Trophoblast cell (in vitro differentiated cells and primary cell): ENCODE measurements around the gene RPL7L1.
A peak's percentile ranks its signal among the peaks of the same experiment; 100 is the strongest.

Source experiments
- DNase-seq, 2 donors: peaks; one replicate each; pipeline ENCODE4 v3.0.0-alpha.2; 2016
- H2AFZ ChIP-seq: 2 replicates; pipeline ENCODE4 v1.6.1; 2013; ENCODE audit warnings: low read length, moderate library complexity, mild to moderate bottlenecking; ENCODE audit not compliant: insufficient read depth, poor library complexity
- H2AK5ac ChIP-seq: 2 replicates; pipeline ENCODE4 v1.6.1; 2013; ENCODE audit warnings: mild to moderate bottlenecking, low read length
- H2BK120ac ChIP-seq: 2 replicates; pipeline ENCODE4 v1.6.1; 2013; ENCODE audit warnings: low read length, mild to moderate bottlenecking, moderate library complexity; ENCODE audit not compliant: insufficient read depth, poor library complexity
- H2BK12ac ChIP-seq: 2 replicates; pipeline ENCODE4 v1.6.1; 2013; ENCODE audit warnings: mild to moderate bottlenecking, low read length, moderate library complexity
- H2BK5ac ChIP-seq: 2 replicates; pipeline ENCODE4 v1.6.1; 2013; ENCODE audit warnings: low read length, low read depth, moderate library complexity, mild to moderate bottlenecking; ENCODE audit not compliant: poor library complexity
- H3K14ac ChIP-seq: 2 replicates; pipeline ENCODE4 v1.6.1; 2013; ENCODE audit warnings: mild to moderate bottlenecking, low read length
- H3K18ac ChIP-seq: 2 replicates; pipeline ENCODE4 v1.6.1; 2013; ENCODE audit warnings: mild to moderate bottlenecking, low read length
- H3K23ac ChIP-seq: 2 replicates; pipeline ENCODE4 v1.6.1; 2013; ENCODE audit warnings: low read length
- H3K27ac ChIP-seq: 2 replicates; pipeline ENCODE4 v1.5.1; 2013; ENCODE audit warnings: low read depth, mild to moderate bottlenecking, inconsistent platforms, low read length, moderate library complexity
- H3K27me3 ChIP-seq: 2 replicates; pipeline ENCODE4 v1.6.1; 2013; ENCODE audit warnings: inconsistent platforms, mild to moderate bottlenecking, low read length, moderate library complexity; ENCODE audit not compliant: insufficient read depth
- H3K36me3 ChIP-seq, 2 experiments: 1 replicate in 1 of 2; 2 replicates in 1 of 2; pipeline ENCODE4 v1.6.1; 2013; ENCODE audit warnings: low read length in 2 of 2, mild to moderate bottlenecking in 2 of 2, moderate library complexity in 1 of 2; ENCODE audit not compliant: insufficient read depth in 2 of 2, control insufficient read depth in 1 of 2
- H3K4ac ChIP-seq: 2 replicates; pipeline ENCODE4 v1.6.1; 2013; ENCODE audit warnings: low read depth, mild to moderate bottlenecking, low read length, moderate library complexity
- H3K4me1 ChIP-seq, 2 experiments: 1 replicate in 1 of 2; 2 replicates in 1 of 2; pipeline ENCODE4 v1.6.1; 2013; ENCODE audit warnings: low read length in 2 of 2, mild to moderate bottlenecking in 2 of 2, moderate library complexity in 1 of 2; ENCODE audit not compliant: insufficient read depth in 2 of 2, control insufficient read depth in 1 of 2
- H3K4me2 ChIP-seq: 2 replicates; pipeline ENCODE4 v1.6.1; 2013; ENCODE audit warnings: inconsistent platforms, mild to moderate bottlenecking, low read length, moderate library complexity
- H3K4me3 ChIP-seq: 2 replicates; pipeline ENCODE4 v1.5.1; 2013; ENCODE audit warnings: mild to moderate bottlenecking, low read depth, low read length, inconsistent platforms
- H3K79me1 ChIP-seq: one replicate; pipeline ENCODE4 v1.6.1; 2013; ENCODE audit warnings: low read length
- H3K79me2 ChIP-seq: 2 replicates; pipeline ENCODE4 v1.6.1; 2013; ENCODE audit warnings: low read length, mild to moderate bottlenecking; ENCODE audit not compliant: control insufficient read depth, insufficient read depth, poor library complexity
- H3K9ac ChIP-seq: 2 replicates; pipeline ENCODE4 v1.6.1; 2013; ENCODE audit warnings: mild to moderate bottlenecking, low read length
- H3K9me3 ChIP-seq: 2 replicates; pipeline ENCODE4 v1.6.1; 2013; ENCODE audit warnings: low read depth, mild to moderate bottlenecking, control low read depth, inconsistent platforms, low read length; ENCODE audit not compliant: insufficient read depth
- H4K12ac ChIP-seq: 2 replicates; pipeline ENCODE4 v1.6.1; 2013; ENCODE audit warnings: low read depth, mild to moderate bottlenecking, low read length, moderate library complexity
- H4K8ac ChIP-seq: 2 replicates; pipeline ENCODE4 v1.6.1; 2013; ENCODE audit warnings: low read depth, mild to moderate bottlenecking, low read length, moderate library complexity
- H4K91ac ChIP-seq: one replicate; pipeline ENCODE4 v1.6.1; 2013; ENCODE audit warnings: low read depth, mild to moderate bottlenecking, low read length, moderate library complexity
- WGBS: extraction: QIAGEN DNeasy Blood & Tissue Kit; methylation state at CpG from one replicate; pipeline ENCODE4 v1.1.7; 2013; ENCODE audit warnings: missing lambda C conversion rate; ENCODE audit not compliant: insufficient read length, insufficient coverage; ENCODE audit errors: extremely low coverage; 5-methylcytosine and 5-hydroxymethylcytosine counted together

Gene RPL7L1

DNA sequence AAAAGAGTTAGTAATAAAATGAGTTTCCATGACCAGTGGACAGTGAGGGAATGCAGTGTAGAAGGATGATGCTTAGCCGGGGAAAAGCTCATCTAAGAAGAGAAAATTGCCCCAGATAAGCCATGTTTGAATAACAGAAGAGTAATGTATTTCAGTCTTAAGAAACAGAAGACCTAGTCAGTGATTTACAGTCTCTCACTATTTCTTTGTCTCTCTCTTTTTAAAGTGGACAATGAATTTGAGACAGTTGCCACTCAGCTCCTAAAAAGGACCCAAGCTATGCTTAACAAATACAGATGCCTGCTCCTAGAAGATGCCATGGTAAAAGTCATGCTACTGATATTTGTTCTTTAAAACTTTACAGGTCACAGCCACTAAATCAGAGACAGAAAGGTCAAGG, 19.4 kb upstream of the RPL7L1 start:
- no CpG with 5 or more reads among the region's 1 CpG for WGBS
- Histone ChIP-seq H3K79me2 (no peaks in the 10 kb centered on the region), H3K27ac (no peak overlapping the region), H3K79me1 (no peaks in the 10 kb centered on the region), H3K4me1 (no peaks in the 10 kb centered on the region), H3K18ac (no peak overlapping the region), H3K36me3 (peaks cover 14 to 16% of the 10 kb centered on the region in 2 experiments), H2BK5ac (no peak overlapping the region), H2AFZ (no peak overlapping the region), H4K8ac (no peak overlapping the region), H3K9me3 (no peaks in the 10 kb centered on the region), H3K9ac (no peak overlapping the region), H2BK120ac (no peak overlapping the region), H2AK5ac (no peak overlapping the region), H4K91ac (no peak overlapping the region), H4K12ac (no peak overlapping the region), H3K27me3 (no peaks in the 10 kb centered on the region), H3K4me3 (no peak overlapping the region), H3K4me2 (no peak overlapping the region), H3K4ac (no peak overlapping the region), H3K14ac (no peak overlapping the region), H3K23ac (no peak overlapping the region), H2BK12ac (no peak overlapping the region)
- no peak for DNase-seq

DNA sequence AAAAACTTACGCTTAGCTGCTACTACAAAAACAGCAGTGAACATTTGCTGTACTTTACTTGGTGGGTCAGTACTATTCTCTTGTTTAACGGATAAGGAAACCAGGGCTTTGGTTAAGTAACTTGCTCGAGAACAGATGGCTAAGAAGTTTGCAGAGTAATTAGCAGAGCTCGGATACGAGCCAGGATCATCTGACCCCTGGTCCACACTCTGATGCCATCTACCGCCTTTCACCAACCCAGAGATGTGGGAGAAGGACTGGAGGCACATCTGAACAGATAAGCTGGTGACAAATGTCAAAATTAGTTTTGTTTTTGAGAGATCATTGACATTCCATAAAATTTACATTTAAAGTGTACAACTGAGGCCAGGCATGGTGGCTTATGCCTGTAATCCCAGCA, 18.9 kb upstream of the RPL7L1 start:
- no peak for DNase-seq
- no peak overlapping the region for H2BK12ac ChIP-seq
- no peak overlapping the region for H3K4me3 ChIP-seq
- H3K4me2 ChIP-seq, result no peak overlapping the region
- no peak overlapping the region for H4K8ac ChIP-seq
- no peaks in the 10 kb centered on the region for H3K9me3 ChIP-seq
- no peak overlapping the region for H4K91ac ChIP-seq
- H3K4ac ChIP-seq, result no peak overlapping the region
- no peak overlapping the region for H3K23ac ChIP-seq
- no peak overlapping the region for H2AFZ ChIP-seq
- no peaks in the 10 kb centered on the region for H3K27me3 ChIP-seq
- H3K79me2 ChIP-seq, result no peaks in the 10 kb centered on the region
- H4K12ac ChIP-seq, result no peak overlapping the region
- no peaks in the 10 kb centered on the region for H3K79me1 ChIP-seq
- no peak overlapping the region for H2BK120ac ChIP-seq
- no CpG with 5 or more reads among the region's 6 CpGs for WGBS
- no peaks in the 10 kb centered on the region for H3K4me1 ChIP-seq
- H3K14ac ChIP-seq, result no peak overlapping the region
- no peak overlapping the region for H2AK5ac ChIP-seq
- no peak overlapping the region for H3K18ac ChIP-seq
- H3K27ac ChIP-seq, result no peak overlapping the region
- H2BK5ac ChIP-seq, result no peak overlapping the region
- H3K9ac ChIP-seq, result no peak overlapping the region
- H3K36me3 ChIP-seq, result peaks cover 13 to 14% of the 10 kb centered on the region in 2 experiments

DNA sequence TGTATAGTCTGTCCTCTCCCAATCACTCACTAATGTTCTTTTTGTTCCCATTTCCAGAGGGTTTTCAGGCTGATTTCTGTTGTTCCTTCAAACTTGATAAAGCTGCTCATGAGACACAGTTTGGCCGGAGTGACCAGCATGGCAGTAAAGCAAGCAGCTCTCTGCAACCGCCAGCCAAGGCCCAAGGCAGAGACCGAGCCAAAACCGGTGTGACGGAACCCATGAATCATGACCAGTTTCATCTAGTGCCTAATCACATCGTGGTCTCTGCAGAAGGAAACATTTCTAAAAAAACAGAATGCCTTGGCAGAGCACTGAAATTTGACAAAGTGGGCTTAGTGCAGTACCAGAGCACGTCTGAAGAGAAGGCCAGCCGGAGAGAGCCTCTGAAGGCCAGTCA, 14.8 kb upstream of the RPL7L1 start:
- Histone ChIP-seq H2AFZ (no peak overlapping the region), H4K91ac (no peak overlapping the region), H3K4me2 (no peak overlapping the region), H3K23ac (peak overlapping the region; percentile 91), H3K27me3 (no peaks in the 10 kb centered on the region), H3K79me1 (no peaks in the 10 kb centered on the region), H3K14ac (no peak overlapping the region), H2BK12ac (no peak overlapping the region), H3K4me1 (no peaks in the 10 kb centered on the region), H3K9me3 (no peaks in the 10 kb centered on the region), H3K27ac (no peak overlapping the region), H3K36me3 (peaks cover 8 to 14% of the 10 kb centered on the region in 2 experiments), H2AK5ac (no peak overlapping the region), H2BK5ac (no peak overlapping the region), H3K9ac (no peak overlapping the region), H3K4me3 (no peak overlapping the region), H4K8ac (no peak overlapping the region), H2BK120ac (no peak overlapping the region), H4K12ac (no peak overlapping the region), H3K4ac (no peak overlapping the region), H3K79me2 (no peaks in the 10 kb centered on the region), H3K18ac (no peak overlapping the region)
- peak in 1 of 2 donors; percentile 26 for DNase-seq
- no CpG with 5 or more reads among the region's 8 CpGs for WGBS

DNA sequence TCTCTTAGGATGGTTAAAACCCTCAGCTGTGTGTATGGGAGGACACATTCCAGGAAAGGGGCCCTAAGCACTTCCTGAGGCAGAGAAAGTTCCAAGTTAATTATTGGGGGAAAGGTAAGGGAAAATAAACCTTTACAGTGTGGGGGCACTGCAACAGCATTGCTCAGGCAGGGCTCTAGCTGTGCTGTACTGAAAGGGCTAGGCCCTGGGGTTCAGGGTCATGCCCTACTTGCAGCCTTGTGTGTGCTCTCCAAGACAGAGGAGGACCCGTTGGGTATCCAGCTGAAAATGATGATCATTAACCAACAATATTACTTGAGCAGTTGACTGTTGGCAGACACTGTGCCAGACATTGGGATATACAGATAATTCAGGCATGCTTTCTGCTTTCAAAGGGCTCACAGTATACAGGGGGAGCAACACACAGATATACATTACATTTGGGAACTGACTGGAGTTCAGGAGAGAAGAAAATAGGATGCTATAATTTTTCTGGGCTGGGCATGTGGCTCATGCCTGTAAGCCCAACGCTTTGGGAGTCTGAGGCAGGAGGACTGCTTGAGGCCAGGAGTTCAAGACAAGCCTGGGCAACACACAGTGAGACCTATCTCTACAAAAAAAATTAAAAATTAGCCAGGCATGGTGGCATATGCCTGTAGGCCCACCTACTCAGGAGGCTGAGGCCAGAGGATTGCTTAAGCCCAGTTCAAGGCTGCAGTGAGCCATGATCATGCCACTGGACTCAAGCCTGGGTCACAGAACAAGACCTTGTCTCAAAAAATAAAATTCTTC, 9.1 kb upstream of the RPL7L1 start:
- H3K36me3 ChIP-seq, result peaks cover 0 to 5% of the 10 kb centered on the region in 2 experiments
- H3K4me2 ChIP-seq, result no peak overlapping the region
- no peak overlapping the region for H2BK120ac ChIP-seq
- no peaks in the 10 kb centered on the region for H3K79me2 ChIP-seq
- H4K91ac ChIP-seq, result no peak overlapping the region
- no peak overlapping the region for H3K18ac ChIP-seq
- no peak overlapping the region for H3K4ac ChIP-seq
- H3K79me1 ChIP-seq, result no peaks in the 10 kb centered on the region
- H2BK5ac ChIP-seq, result no peak overlapping the region
- whole genome bisulfite sequencing, result no CpG with 5 or more reads among the region's 2 CpGs
- no peak overlapping the region for H3K23ac ChIP-seq
- H3K4me3 ChIP-seq, result no peak overlapping the region
- H2AFZ ChIP-seq, result no peak overlapping the region
- no peak overlapping the region for H4K8ac ChIP-seq
- H2BK12ac ChIP-seq, result peak overlapping the region; percentile 23
- H3K9ac ChIP-seq, result no peak overlapping the region
- H3K27me3 ChIP-seq, result no peaks in the 10 kb centered on the region
- H3K4me1 ChIP-seq, result peaks cover 3% of the 10 kb centered on the region in 2 experiments
- no peak for DNase-seq
- H3K14ac ChIP-seq, result no peak overlapping the region
- no peak overlapping the region for H3K27ac ChIP-seq
- no peak overlapping the region for H2AK5ac ChIP-seq
- no peak overlapping the region for H4K12ac ChIP-seq
- H3K9me3 ChIP-seq, result no peaks in the 10 kb centered on the region
